Epidermal melanocyte (primary cell): ENCODE results near the gene TOMM20.

Source experiments
- DNase-seq: peaks from one replicate; pipeline ENCODE4 v3.0.0; 2011; ENCODE audit warnings: low spot score; ENCODE audit not compliant: insufficient read length

The TOMM20 gene

GRCh38 chr1:235067396-235068157 lies 61.1 kb downstream of the TOMM20 start:
- DNase-seq, result peak; percentile 43

- DNase-seq, result no peak
Measured at GRCh38 chr1:235063068-235063765, 65.4 kb downstream of the TOMM20 start.

GRCh38 chr1:235060607-235061470 lies 67.8 kb downstream of the TOMM20 start:
- no peak for DNase-seq
